SK-N-MC (cell line): ENCODE results near the gene MACROD2.

Experiments
- EZH2 ChIP-seq: fragments of 200-600 bp; sonication (generic); IDR thresholded peaks from one replicate; pipeline ENCODE4 v1.6.1; 2017; ENCODE audit warnings: antibody characterized with exemption
- FOXP2 ChIP-seq: optimal IDR thresholded peaks from 2 replicates; pipeline ENCODE3; 2011; ENCODE audit warnings: mild to moderate bottlenecking, moderate library complexity; ENCODE audit not compliant: insufficient read depth; ENCODE audit errors: extremely low read length, control extremely low read depth
- POLR2AphosphoS5 ChIP-seq: IDR thresholded peaks from 2 replicates; pipeline ENCODE4 v1.6.1; 2012; ENCODE audit warnings: mild to moderate bottlenecking, low read depth, low read length, borderline replicate concordance

DNA sequence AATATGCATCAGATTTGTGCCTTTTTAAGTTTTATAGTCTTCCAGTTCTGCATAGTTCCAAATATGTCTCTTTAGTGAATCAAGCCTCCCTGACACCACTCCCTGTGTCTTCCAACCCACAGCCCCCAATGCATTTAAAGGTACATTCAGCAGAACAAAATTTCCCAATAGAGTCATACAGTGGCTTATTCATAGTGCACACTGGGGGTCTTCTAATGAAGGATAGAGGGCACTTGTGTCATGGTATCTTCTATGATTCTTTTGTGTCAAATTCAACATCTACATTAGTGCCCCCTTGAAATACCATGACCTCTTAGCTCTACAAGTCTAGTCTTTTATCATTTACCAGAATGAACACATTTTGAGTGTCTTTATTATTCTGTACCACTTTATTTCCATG, 308.3 kb downstream of the MACROD2 start:
- TF ChIP-seq EZH2 (no peak), POLR2AphosphoS5 (no peak), FOXP2 (no peak)
